Left lobe of liver (tissue), 2 donors: ENCODE data around the gene TMUB1. TPM values are rescaled to one million over a fixed set of nuclear protein-coding genes. Genes with fewer than 3 reads are reported as not detected.

ENCODE experiments used
- ATAC-seq: fragments of 200-7000 bp; cut with Tn5 transposase; one replicate; pipeline ENCODE4 v1.9.1; 2020; ENCODE audit warnings: mild to moderate bottlenecking, moderate library complexity
- DNase-seq: peaks from one replicate; pipeline ENCODE4 v3.0.0-alpha.2; 2020; ENCODE audit warnings: low spot score
- total RNA-seq: library from RNA; stranded (reverse); gene quantifications from one replicate; pipeline ENCODE4 v1.2.1, GENCODE V29; 2021
- donor health status: DM: no; HTN: no; CAD: no; lungs with moderate emphysema.
- donor health status: DM: no; HTN: yes; CAD: no.

The TMUB1 gene
- total RNA-seq, 1 donor from 2014 or later = 60.4 TPM

GRCh38 chr7:151121380-151122170, 38.3 kb upstream of the TMUB1 start:
- DNase-seq (no peak), ATAC-seq (no peak)

GRCh38 chr7:151120896-151121295, 37.6 kb upstream of the TMUB1 start:
- ATAC-seq (no peak), DNase-seq (no peak)

- ATAC-seq (no peak), DNase-seq (no peak)
Observed at GRCh38 chr7:151119902-151120301, 36.6 kb upstream of the TMUB1 start.

GRCh38 chr7:151119055-151119415, 35.7 kb upstream of the TMUB1 start:
- no peak for DNase-seq
- ATAC-seq = no peak

GRCh38 chr7:151118108-151119054, 35.1 kb upstream of the TMUB1 start:
- DNase-seq = no peak
- ATAC-seq = no peak

GRCh38 chr7:151117565-151117964, 34.3 kb upstream of the TMUB1 start:
- DNase-seq = no peak
- no peak for ATAC-seq

GRCh38 chr7:151116603-151117440, 33.5 kb upstream of the TMUB1 start:
- no peak for DNase-seq

GRCh38 chr7:151115836-151116418, 32.6 kb upstream of the TMUB1 start:
- ATAC-seq (peak; percentile 9), DNase-seq (no peak)

More at GRCh38 chr7:151116603-151117440, 33.5 kb upstream of the TMUB1 start:
- ATAC-seq = no peak

GRCh38 chr7:151115121-151115835, 32.0 kb upstream of the TMUB1 start:
- ATAC-seq (no peak), DNase-seq (no peak)

GRCh38 chr7:151114151-151115090, 31.1 kb upstream of the TMUB1 start:
- ATAC-seq = no peak
- DNase-seq = no peak

GRCh38 chr7:151113344-151114150, 30.3 kb upstream of the TMUB1 start:
- ATAC-seq (no peak), DNase-seq (no peak)

- peak; percentile 77 for DNase-seq
- peak; percentile 92 for ATAC-seq
Observed at GRCh38 chr7:151110941-151111645, 27.8 kb upstream of the TMUB1 start.

- DNase-seq (no peak), ATAC-seq (peak; percentile 5)
Observed at GRCh38 chr7:151110236-151110940, 27.1 kb upstream of the TMUB1 start.

GRCh38 chr7:151109094-151110048, 26.1 kb upstream of the TMUB1 start:
- DNase-seq (no peak), ATAC-seq (peak; percentile 60)

- no peak for DNase-seq
- no peak for ATAC-seq
Observed at GRCh38 chr7:151107882-151108281, 24.6 kb upstream of the TMUB1 start.
